ENCODE data around the gene GPR158. TPM values are rescaled to one million over a fixed set of nuclear protein-coding genes. Genes with fewer than 3 reads are reported as not detected.

GPR158 gene
- total RNA-seq, 1 experiment from 2014 or later: not detected

DNA sequence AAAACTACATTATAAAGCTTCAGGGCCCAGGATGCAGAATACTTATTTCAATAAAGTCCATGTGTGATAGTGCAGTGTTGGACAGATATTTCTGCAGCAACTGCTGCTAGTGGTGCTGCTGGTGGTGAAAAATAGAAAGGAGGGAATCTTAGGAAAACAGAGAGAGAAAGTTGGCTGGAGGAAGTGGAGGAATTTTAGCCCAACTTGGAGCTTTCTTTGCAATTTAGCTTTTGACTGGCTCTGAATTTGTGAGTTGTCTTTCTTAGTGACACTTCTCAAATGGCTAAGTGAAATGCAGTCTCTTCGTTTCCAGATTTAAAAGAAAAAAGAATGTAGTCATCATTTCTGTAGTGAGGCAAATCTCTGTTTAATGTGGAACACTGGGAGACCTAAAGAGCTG is 45.4 kb downstream of the GPR158 start:
- POLR2A ChIA-PET: interaction anchor here (0.7 kb wide), 1 partner anchor 461 kb away, joined by 3 read pairs; no protein-coding TSS in a partner anchor
- no peak for DNase-seq (ENCODE audit: unreplicated experiment)
- intact Hi-C loops (cut with micrococcal nuclease): loop anchor here (10.0 kb wide), 1 partner anchor 465 kb away; no protein-coding TSS in a partner anchor
- H3K27me3 Mint-ChIP-seq (ENCODE audit: insufficient read depth, unreplicated experiment): peaks cover 81% of the 10 kb centered on the region
- TF ChIP-seq, protein P1, sequence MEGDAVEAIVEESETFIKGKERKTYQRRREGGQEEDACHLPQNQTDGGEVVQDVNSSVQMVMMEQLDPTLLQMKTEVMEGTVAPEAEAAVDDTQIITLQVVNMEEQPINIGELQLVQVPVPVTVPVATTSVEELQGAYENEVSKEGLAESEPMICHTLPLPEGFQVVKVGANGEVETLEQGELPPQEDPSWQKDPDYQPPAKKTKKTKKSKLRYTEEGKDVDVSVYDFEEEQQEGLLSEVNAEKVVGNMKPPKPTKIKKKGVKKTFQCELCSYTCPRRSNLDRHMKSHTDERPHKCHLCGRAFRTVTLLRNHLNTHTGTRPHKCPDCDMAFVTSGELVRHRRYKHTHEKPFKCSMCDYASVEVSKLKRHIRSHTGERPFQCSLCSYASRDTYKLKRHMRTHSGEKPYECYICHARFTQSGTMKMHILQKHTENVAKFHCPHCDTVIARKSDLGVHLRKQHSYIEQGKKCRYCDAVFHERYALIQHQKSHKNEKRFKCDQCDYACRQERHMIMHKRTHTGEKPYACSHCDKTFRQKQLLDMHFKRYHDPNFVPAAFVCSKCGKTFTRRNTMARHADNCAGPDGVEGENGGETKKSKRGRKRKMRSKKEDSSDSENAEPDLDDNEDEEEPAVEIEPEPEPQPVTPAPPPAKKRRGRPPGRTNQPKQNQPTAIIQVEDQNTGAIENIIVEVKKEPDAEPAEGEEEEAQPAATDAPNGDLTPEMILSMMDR (IDR thresholded peaks at IDR 0.05; ENCODE audit: unreplicated experiment): no peak
- no peaks in the 10 kb centered on the region for H3K9me3 Mint-ChIP-seq (ENCODE audit: unreplicated experiment)
- CTCF ChIA-PET: interaction anchor here (1.1 kb wide), 1 partner anchor 106 kb away, joined by 3 read pairs; no protein-coding TSS in a partner anchor
- H3K27ac Mint-ChIP-seq (ENCODE audit: low read depth, unreplicated experiment): no peak overlapping the region
- no TSS peak for BruUV-seq (replicated peaks)
- H3K4me3 Mint-ChIP-seq (ENCODE audit: unreplicated experiment): no peak overlapping the region
- H3K36me3 Mint-ChIP-seq (ENCODE audit: insufficient read depth, unreplicated experiment): no peaks in the 10 kb centered on the region
- H3K4me1 Mint-ChIP-seq (ENCODE audit: insufficient read depth, unreplicated experiment): no peaks in the 10 kb centered on the region

DNA sequence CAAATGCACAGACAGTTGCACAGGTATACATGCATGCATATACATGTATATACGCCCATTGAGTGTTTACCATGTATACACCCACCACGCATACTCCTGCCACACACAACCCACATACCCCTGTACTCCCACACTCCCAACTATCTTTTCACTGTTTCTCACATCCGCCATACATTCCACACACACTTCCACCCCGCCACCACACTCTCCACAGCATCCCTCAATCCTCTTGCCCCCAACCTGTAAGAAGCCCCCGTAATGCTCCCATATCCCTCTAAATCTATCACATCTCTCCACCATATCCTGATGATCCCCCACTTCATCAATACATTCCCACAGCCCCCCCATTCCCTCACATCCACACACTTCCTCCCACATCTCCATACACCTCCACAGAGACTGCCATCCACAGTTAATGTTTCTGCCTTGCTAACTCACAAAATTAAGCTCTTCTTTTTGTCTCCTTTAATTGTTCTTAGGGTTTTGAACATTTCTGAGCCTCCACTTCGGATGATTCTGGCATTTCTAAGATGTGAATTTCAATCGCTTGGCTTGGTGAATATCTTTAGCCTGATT is 47.4 kb downstream of the GPR158 start:
- no TSS peak for BruUV-seq (replicated peaks)
- POLR2A ChIA-PET: no interaction called here
- Mint-ChIP-seq H3K4me3 (ENCODE audit: unreplicated experiment) (no peak overlapping the region), H3K27me3 (ENCODE audit: insufficient read depth, unreplicated experiment) (peaks cover 61% of the 10 kb centered on the region), H3K36me3 (ENCODE audit: insufficient read depth, unreplicated experiment) (no peaks in the 10 kb centered on the region), H3K4me1 (ENCODE audit: insufficient read depth, unreplicated experiment) (no peaks in the 10 kb centered on the region), H3K27ac (ENCODE audit: low read depth, unreplicated experiment) (no peak overlapping the region), H3K9me3 (ENCODE audit: unreplicated experiment) (no peaks in the 10 kb centered on the region)
- TF ChIP-seq, protein P1 (IDR thresholded peaks at IDR 0.05; ENCODE audit: unreplicated experiment): no peak
- DNase-seq (ENCODE audit: unreplicated experiment): no peak
- CTCF ChIA-PET: no interaction called here
- intact Hi-C loops (cut with micrococcal nuclease): loop anchor here (10.0 kb wide), 1 partner anchor 463 kb away; no protein-coding TSS in a partner anchor

DNA sequence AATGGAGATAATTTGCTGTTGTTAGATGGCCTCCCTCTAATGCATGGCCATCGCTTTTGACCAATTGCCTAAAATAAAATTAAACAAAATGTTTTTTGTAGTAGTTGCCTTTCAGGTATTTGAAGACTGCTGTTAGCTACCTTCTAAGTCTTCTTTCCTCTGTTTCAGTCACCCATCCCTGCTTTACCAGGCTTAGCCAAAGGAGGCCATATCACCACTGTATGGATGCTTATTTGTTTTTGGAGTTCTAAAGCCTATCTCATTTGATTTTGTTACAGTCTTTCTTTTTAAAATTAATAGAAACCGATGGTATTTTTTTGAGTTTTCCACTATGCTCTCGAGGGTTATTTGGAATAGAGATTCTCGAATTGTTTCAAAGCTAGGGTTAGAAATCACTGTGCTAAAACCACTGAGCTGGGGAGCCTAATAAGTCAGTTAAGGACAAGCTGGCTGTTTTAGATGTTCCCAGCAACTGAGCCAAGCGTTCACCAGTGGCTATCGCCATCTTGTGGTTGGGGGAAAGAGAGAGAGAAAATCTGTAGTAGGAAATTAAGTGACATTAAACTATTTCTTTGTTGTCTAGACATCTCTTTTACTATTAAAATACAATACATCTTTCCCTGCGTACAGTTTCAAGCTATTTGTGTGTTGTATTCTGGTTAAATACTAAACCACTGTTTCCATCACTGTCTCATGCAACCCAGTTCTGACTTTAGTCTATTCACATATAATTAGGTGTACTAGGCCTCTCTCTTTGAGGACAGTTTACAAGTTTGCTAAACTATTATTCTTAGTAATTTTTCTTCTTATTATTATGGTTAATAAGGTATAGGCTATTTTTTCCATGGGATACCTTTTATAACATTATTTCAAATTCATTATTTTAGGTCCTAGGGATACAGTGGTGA is 52.2 kb downstream of the GPR158 start:
- peak; percentile 65 for DNase-seq (ENCODE audit: unreplicated experiment)

More for the DNA sequence above, 52.2 kb downstream of the GPR158 start:
- no peaks in the 10 kb centered on the region for H3K36me3 Mint-ChIP-seq (ENCODE audit: insufficient read depth, unreplicated experiment)
- no TSS peak for BruUV-seq (replicated peaks)
- no peaks in the 10 kb centered on the region for H3K9me3 Mint-ChIP-seq (ENCODE audit: unreplicated experiment)
- H3K27ac Mint-ChIP-seq (ENCODE audit: low read depth, unreplicated experiment): no peak overlapping the region
- intact Hi-C loops (cut with micrococcal nuclease): loop anchor here (1.0 to 10.0 kb wide), 3 partner anchors 114 to 458 kb away; no protein-coding TSS in a partner anchor
- POLR2A ChIA-PET: interaction anchor here (0.6 to 0.7 kb wide), 2 partner anchors 43 to 201 kb away, joined by 3 to 4 read pairs; no protein-coding TSS in a partner anchor
- CTCF ChIA-PET: interaction anchor here (0.6 to 2.8 kb wide), 22 partner anchors 9 to 407 kb away, joined by 3 to 29 read pairs (median 4); no protein-coding TSS in a partner anchor
- TF ChIP-seq, protein P1 (IDR thresholded peaks at IDR 0.05; ENCODE audit: unreplicated experiment): peak; percentile 69
- H3K4me1 Mint-ChIP-seq (ENCODE audit: insufficient read depth, unreplicated experiment): no peaks in the 10 kb centered on the region
- H3K4me3 Mint-ChIP-seq (ENCODE audit: unreplicated experiment): no peak overlapping the region
- H3K27me3 Mint-ChIP-seq (ENCODE audit: insufficient read depth, unreplicated experiment): peaks cover 24% of the 10 kb centered on the region

All from MCF 10A (cell line).